Activated CD4-positive, alpha-beta T cell treated with anti-CD3 and anti-CD28 coated beads for 36 hours (primary cell): Measurements from ENCODE around the gene BICDL1. TPM values are rescaled to one million over a fixed set of nuclear protein-coding genes. Genes with fewer than 3 reads are reported as not detected.

Source experiments
- ATAC-seq: fragments of 200-7000 bp; cut with Tn5 transposase; one replicate; pipeline ENCODE4 v1.10.0; 2021; ENCODE audit warnings: mild to moderate bottlenecking, moderate library complexity
- CTCF ChIA-PET: fragments of 350-600 bp; sonication (Branson Sonifier 250); formaldehyde crosslinking; loops from one replicate; lab custom pipeline; 2021; ENCODE audit warnings: antibody characterized with exemption; lab: Charles Lee
- POLR2A ChIA-PET: fragments of 350-600 bp; sonication (Branson Sonifier 250); formaldehyde crosslinking; loops from one replicate; lab custom pipeline; 2021; ENCODE audit warnings: antibody characterized with exemption, inconsistent platforms; lab: Charles Lee
- DNase-seq: peaks from one replicate; pipeline ENCODE4 v3.0.0-alpha.2; 2020
- H3K27ac Mint-ChIP-seq: one replicate; pipeline ENCODE4 v1.8.0; 2021; ENCODE audit warnings: mixed read lengths
- H3K27me3 Mint-ChIP-seq: one replicate; pipeline ENCODE4 v1.8.0; 2021; ENCODE audit warnings: mixed read lengths
- H3K36me3 Mint-ChIP-seq: one replicate; pipeline ENCODE4 v1.8.0; 2021; ENCODE audit warnings: low read depth, mixed read lengths
- H3K4me1 Mint-ChIP-seq: one replicate; pipeline ENCODE4 v1.8.0; 2021; ENCODE audit warnings: mixed read lengths
- H3K4me3 Mint-ChIP-seq: one replicate; pipeline ENCODE4 v1.8.0; 2021; ENCODE audit warnings: mild to moderate bottlenecking, moderate library complexity, mixed read lengths
- H3K9me3 Mint-ChIP-seq: one replicate; pipeline ENCODE4 v1.8.0; 2021; ENCODE audit warnings: low read depth, mixed read lengths
- intact Hi-C, 2 experiments: fragments of 100-400 bp; cut with DNase I in 1 of 2; cut with micrococcal nuclease in 1 of 2; formaldehyde crosslinking; loops; one replicate each; pipeline versions ENCODE4 v1.14.2 to v1.15.1; 2022 to 2024; cut with DNase I, micrococcal nuclease
- total RNA-seq, 2 experiments: library from RNA; stranded (reverse); gene quantifications; one replicate each; pipeline ENCODE4 v1.2.3, GENCODE V29; 2021

The BICDL1 gene
- total RNA-seq, 2 experiments from 2014 or later = 106 to 132 TPM

- peaks cover 68% of the 10 kb centered on the region for H3K36me3 Mint-ChIP-seq
- intact Hi-C loops = loop anchor here in 1 of 2 experiments (5.0 kb wide), 1 partner anchor 36 kb away; no protein-coding TSS in a partner anchor
- no peaks in the 10 kb centered on the region for H3K4me1 Mint-ChIP-seq
- no peak for ATAC-seq
- H3K27me3 Mint-ChIP-seq = no peaks in the 10 kb centered on the region
- no peak overlapping the region for H3K27ac Mint-ChIP-seq
- DNase-seq = no peak
- CTCF ChIA-PET = no interaction called here
- H3K4me3 Mint-ChIP-seq = no peak overlapping the region
- no peaks in the 10 kb centered on the region for H3K9me3 Mint-ChIP-seq
- POLR2A ChIA-PET = interaction anchor here (0.6 kb wide), 1 partner anchor 136 kb away, joined by 9 read pairs; no protein-coding TSS in a partner anchor
Observed at GRCh38 chr12:120136093-120136770, 147.2 kb downstream of the BICDL1 start.

- ATAC-seq (no peak), DNase-seq (no peak)
- CTCF ChIA-PET = interaction anchor here (1.0 kb wide), 1 partner anchor 11 kb away, joined by 3 read pairs; no protein-coding TSS in a partner anchor
- POLR2A ChIA-PET = no interaction called here
- H3K4me1 Mint-ChIP-seq = no peaks in the 10 kb centered on the region
- H3K27me3 Mint-ChIP-seq = no peaks in the 10 kb centered on the region
- no peak overlapping the region for H3K4me3 Mint-ChIP-seq
- H3K27ac Mint-ChIP-seq = no peak overlapping the region
- H3K36me3 Mint-ChIP-seq = peaks cover 69% of the 10 kb centered on the region
- no peaks in the 10 kb centered on the region for H3K9me3 Mint-ChIP-seq
- intact Hi-C loops = loop anchor here in 1 of 2 experiments (5.0 kb wide), 1 partner anchor 34 kb away; no protein-coding TSS in a partner anchor
Observed at GRCh38 chr12:120137833-120138232, 148.8 kb downstream of the BICDL1 start.

GRCh38 chr12:120138366-120138765 is 149.3 kb downstream of the BICDL1 start:
- no peak for ATAC-seq
- no peak overlapping the region for H3K4me3 Mint-ChIP-seq
- H3K9me3 Mint-ChIP-seq = no peaks in the 10 kb centered on the region
- no peak overlapping the region for H3K27ac Mint-ChIP-seq
- H3K36me3 Mint-ChIP-seq = peaks cover 68% of the 10 kb centered on the region
- H3K4me1 Mint-ChIP-seq = no peaks in the 10 kb centered on the region
- no peak for DNase-seq
- POLR2A ChIA-PET = no interaction called here
- H3K27me3 Mint-ChIP-seq = no peaks in the 10 kb centered on the region
- CTCF ChIA-PET = no interaction called here
- intact Hi-C loops = loop anchor here in 1 of 2 experiments (5.0 kb wide), 1 partner anchor 34 kb away; no protein-coding TSS in a partner anchor

GRCh38 chr12:120139958-120140357 is 150.9 kb downstream of the BICDL1 start:
- POLR2A ChIA-PET = no interaction called here
- no peaks in the 10 kb centered on the region for H3K4me1 Mint-ChIP-seq
- no peak for DNase-seq
- no peak overlapping the region for H3K4me3 Mint-ChIP-seq
- intact Hi-C loops = loop anchor here in 1 of 2 experiments (5.0 kb wide), 2 partner anchors 32 to 47 kb away; no protein-coding TSS in a partner anchor
- no peak overlapping the region for H3K27ac Mint-ChIP-seq
- no peaks in the 10 kb centered on the region for H3K27me3 Mint-ChIP-seq
- no peak for ATAC-seq
- H3K9me3 Mint-ChIP-seq = no peaks in the 10 kb centered on the region
- H3K36me3 Mint-ChIP-seq = peaks cover 71% of the 10 kb centered on the region
- CTCF ChIA-PET = interaction anchor here (0.6 kb wide), 1 partner anchor 358 kb away, joined by 3 read pairs; no protein-coding TSS in a partner anchor

- no peak for ATAC-seq
- Mint-ChIP-seq H3K4me3 (no peak overlapping the region), H3K27ac (no peak overlapping the region), H3K36me3 (peaks cover 72% of the 10 kb centered on the region), H3K27me3 (no peaks in the 10 kb centered on the region), H3K4me1 (no peaks in the 10 kb centered on the region), H3K9me3 (no peaks in the 10 kb centered on the region)
- DNase-seq = no peak
- intact Hi-C loops = loop anchor here in 1 of 2 experiments (5.0 kb wide), 1 partner anchor 47 kb away; no protein-coding TSS in a partner anchor
- ChIA-PET CTCF (no interaction called here), POLR2A (no interaction called here)
Observed at GRCh38 chr12:120140603-120141002, 151.6 kb downstream of the BICDL1 start.

GRCh38 chr12:120141336-120141735 is 152.3 kb downstream of the BICDL1 start:
- peaks cover 66% of the 10 kb centered on the region for H3K36me3 Mint-ChIP-seq
- no peaks in the 10 kb centered on the region for H3K9me3 Mint-ChIP-seq
- POLR2A ChIA-PET = no interaction called here
- no peaks in the 10 kb centered on the region for H3K4me1 Mint-ChIP-seq
- intact Hi-C loops = loop anchor here in 1 of 2 experiments (5.0 kb wide), 1 partner anchor 46 kb away; no protein-coding TSS in a partner anchor
- no peak overlapping the region for H3K4me3 Mint-ChIP-seq
- DNase-seq (no peak), ATAC-seq (no peak)
- H3K27ac Mint-ChIP-seq = no peak overlapping the region
- CTCF ChIA-PET = no interaction called here
- no peaks in the 10 kb centered on the region for H3K27me3 Mint-ChIP-seq

GRCh38 chr12:120142231-120142877 is 153.3 kb downstream of the BICDL1 start:
- Mint-ChIP-seq H3K27ac (no peak overlapping the region), H3K36me3 (peaks cover 64% of the 10 kb centered on the region), H3K9me3 (no peaks in the 10 kb centered on the region), H3K27me3 (no peaks in the 10 kb centered on the region), H3K4me3 (no peak overlapping the region), H3K4me1 (no peaks in the 10 kb centered on the region)
- POLR2A ChIA-PET = no interaction called here
- intact Hi-C loops = loop anchor here in 1 of 2 experiments (5.0 kb wide), 1 partner anchor 45 kb away; no protein-coding TSS in a partner anchor
- CTCF ChIA-PET = no interaction called here
- ATAC-seq (no peak), DNase-seq (no peak)

Other genes starting within 250 kb of the BICDL1 start
- gene CIT, start 111.9 kb upstream of the BICDL1 start, total RNA-seq = 10 to 100 TPM; 54.6 to 71.5 TPM
- gene RAB35, start 127.5 kb downstream of the BICDL1 start, total RNA-seq = 10 to 100 TPM; 58.4 to 63.2 TPM
- gene GCN1, start 205.5 kb downstream of the BICDL1 start, total RNA-seq = 100 to 1,000 TPM; 125 to 139 TPM
- gene RPLP0, start 211.9 kb downstream of the BICDL1 start, total RNA-seq = 1,000 to 10,000 TPM; 3,424 to 4,221 TPM